Measurements from ENCODE around the gene TLDC2.

The TLDC2 gene

GRCh38 chr20:36850759-36851158 is 25.2 kb upstream of the TLDC2 start:
- DNase-seq (ENCODE audit: extremely low spot score) = no peak
- CTCF ChIA-PET = no interaction called here
- TF ChIP-seq PKNOX1 (IDR thresholded peaks at IDR 0.05) = no peak
- no peak for TF ChIP-seq FOXM1 (IDR thresholded peaks at IDR 0.05; ENCODE audit: borderline replicate concordance)
- no peak for TF ChIP-seq FOXA1 (IDR thresholded peaks at IDR 0.05)
- TF ChIP-seq L3MBTL2 (conservative IDR thresholded peaks at IDR 0.05) = no peak
- POLR2A ChIA-PET = no interaction called here

- DNase-seq (ENCODE audit: extremely low spot score) = no peak
- TF ChIP-seq TARDBP (IDR thresholded peaks at IDR 0.05) = no peak
- no peak for TF ChIP-seq L3MBTL2 (conservative IDR thresholded peaks at IDR 0.05)
- TF ChIP-seq CTBP1 (IDR thresholded peaks at IDR 0.05; ENCODE audit: borderline replicate concordance) = no peak
- TF ChIP-seq ZNF384 (IDR thresholded peaks at IDR 0.05) = no peak
- TF ChIP-seq HDGF (IDR thresholded peaks at IDR 0.05; ENCODE audit: borderline replicate concordance) = no peak
- no peak for TF ChIP-seq PKNOX1 (IDR thresholded peaks at IDR 0.05)
- no peak for TF ChIP-seq FOXM1 (IDR thresholded peaks at IDR 0.05; ENCODE audit: borderline replicate concordance)
- TF ChIP-seq BHLHE40 (IDR thresholded peaks at IDR 0.05; ENCODE audit: borderline replicate concordance) = no peak
- no peak for TF ChIP-seq FOXK2 (IDR thresholded peaks at IDR 0.05)
- TF ChIP-seq ELF4 (IDR thresholded peaks at IDR 0.05) = no peak
- no peak for TF ChIP-seq ARNT (IDR thresholded peaks at IDR 0.05)
- TF ChIP-seq FOXA1 (IDR thresholded peaks at IDR 0.05) = no peak
- no peak for TF ChIP-seq NFRKB (IDR thresholded peaks at IDR 0.05)
- POLR2A ChIA-PET = no interaction called here
- CTCF ChIA-PET = no interaction called here
Observed at GRCh38 chr20:36851490-36851889, 24.4 kb upstream of the TLDC2 start.

DNA sequence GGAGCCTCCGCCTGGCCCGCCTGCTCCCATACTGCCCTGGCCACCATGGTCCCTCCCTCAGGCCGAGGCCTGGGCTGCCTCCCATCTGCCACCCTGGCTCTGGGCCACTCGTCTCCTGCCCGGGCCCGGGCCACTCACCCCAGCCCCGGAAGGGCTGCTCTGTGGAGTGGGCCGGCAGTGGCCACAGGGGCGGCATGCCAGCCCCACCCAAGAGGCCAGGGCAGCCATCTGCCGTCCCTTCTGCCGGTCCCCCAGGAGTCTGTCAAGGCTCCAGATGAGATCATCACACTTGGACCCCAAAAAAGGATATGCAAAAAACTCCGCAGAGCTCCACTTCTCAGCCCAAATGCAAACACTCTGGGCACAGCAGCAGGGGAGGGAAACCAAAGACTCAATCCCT is 23.8 kb upstream of the TLDC2 start:
- no peak for TF ChIP-seq FOXK2 (IDR thresholded peaks at IDR 0.05)
- no peak for TF ChIP-seq BHLHE40 (IDR thresholded peaks at IDR 0.05; ENCODE audit: borderline replicate concordance)
- TF ChIP-seq FOXM1 (IDR thresholded peaks at IDR 0.05; ENCODE audit: borderline replicate concordance) = no peak
- no peak for TF ChIP-seq L3MBTL2 (conservative IDR thresholded peaks at IDR 0.05)
- no peak for TF ChIP-seq PKNOX1 (IDR thresholded peaks at IDR 0.05)
- TF ChIP-seq CTBP1 (IDR thresholded peaks at IDR 0.05; ENCODE audit: borderline replicate concordance) = no peak
- TF ChIP-seq HDGF (IDR thresholded peaks at IDR 0.05; ENCODE audit: borderline replicate concordance) = no peak
- TF ChIP-seq NFRKB (IDR thresholded peaks at IDR 0.05) = no peak
- no peak for TF ChIP-seq SUZ12 (IDR thresholded peaks at IDR 0.05)
- no peak for TF ChIP-seq ELF4 (IDR thresholded peaks at IDR 0.05)
- no peak for TF ChIP-seq ARNT (IDR thresholded peaks at IDR 0.05)
- no peak for TF ChIP-seq ZNF384 (IDR thresholded peaks at IDR 0.05)
- no peak for TF ChIP-seq LEF1 (IDR thresholded peaks at IDR 0.05; ENCODE audit: borderline replicate concordance)
- TF ChIP-seq FOXA1 (IDR thresholded peaks at IDR 0.05) = no peak
- DNase-seq (ENCODE audit: extremely low spot score) = no peak
- ChIA-PET CTCF (interaction anchor here (0.6 kb wide), 1 partner anchor 78 kb away, joined by 3 read pairs; the partner anchor contains the start of gene DSN1), POLR2A (interaction anchor here (0.8 kb wide), 1 partner anchor 10 kb away, joined by 3 read pairs; no protein-coding TSS in a partner anchor)

DNA sequence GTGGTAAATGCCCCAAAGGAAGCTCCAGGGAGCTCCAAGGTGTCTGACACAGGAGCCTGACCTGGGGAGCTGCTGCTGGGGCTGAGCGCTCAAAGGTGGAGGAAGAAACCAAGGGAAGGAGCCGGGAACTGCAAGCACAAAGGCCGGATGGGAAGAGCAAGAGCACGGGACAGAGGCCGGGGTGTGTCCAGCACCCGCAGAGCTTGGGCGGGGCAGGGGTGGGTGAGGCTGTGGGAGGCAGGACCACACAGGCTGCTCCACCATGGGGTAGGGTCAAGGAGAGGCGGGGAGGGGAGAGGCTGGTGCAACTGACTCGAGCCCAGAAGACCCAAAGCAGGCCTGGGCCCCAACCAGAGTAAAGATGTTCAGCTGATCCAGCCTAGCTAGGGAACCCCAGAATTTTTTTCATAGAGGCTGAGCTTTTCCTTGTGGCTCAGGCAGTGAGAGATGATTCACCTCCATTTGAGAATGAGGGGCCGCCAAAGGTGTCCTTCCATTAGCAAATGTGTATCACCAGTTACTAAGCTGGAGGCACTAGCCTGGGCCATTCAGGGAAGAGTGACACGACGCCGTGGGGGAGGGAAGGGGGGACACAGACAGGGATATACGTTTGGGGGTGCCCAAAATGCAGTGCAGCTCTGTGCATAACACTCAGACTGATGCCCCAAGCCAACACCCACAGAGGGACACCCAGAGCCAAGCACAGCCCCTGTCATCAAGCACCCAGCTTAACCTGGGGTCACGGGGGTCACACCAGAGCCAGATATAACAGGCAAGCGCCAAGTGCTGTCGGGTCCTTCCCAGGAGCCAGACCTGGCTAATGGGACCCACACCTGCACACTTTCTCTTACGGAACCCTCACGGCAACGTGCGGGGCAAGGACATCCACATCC is 21.3 kb upstream of the TLDC2 start:
- DNase-seq (ENCODE audit: extremely low spot score) = no peak
- TF ChIP-seq HDGF (IDR thresholded peaks at IDR 0.05; ENCODE audit: borderline replicate concordance) (no peak), SUZ12 (IDR thresholded peaks at IDR 0.05) (no peak), ARNT (IDR thresholded peaks at IDR 0.05) (no peak), PKNOX1 (IDR thresholded peaks at IDR 0.05) (no peak), FOXK2 (IDR thresholded peaks at IDR 0.05) (no peak), LEF1 (IDR thresholded peaks at IDR 0.05; ENCODE audit: borderline replicate concordance) (no peak), ZNF384 (IDR thresholded peaks at IDR 0.05) (no peak), ELF4 (IDR thresholded peaks at IDR 0.05) (no peak), L3MBTL2 (conservative IDR thresholded peaks at IDR 0.05) (no peak), NFRKB (IDR thresholded peaks at IDR 0.05) (no peak), TARDBP (IDR thresholded peaks at IDR 0.05) (no peak), FOXA1 (IDR thresholded peaks at IDR 0.05) (no peak), SP1 (IDR thresholded peaks at IDR 0.05) (no peak), BHLHE40 (IDR thresholded peaks at IDR 0.05; ENCODE audit: borderline replicate concordance) (no peak), FOXM1 (IDR thresholded peaks at IDR 0.05; ENCODE audit: borderline replicate concordance) (no peak)
- POLR2A ChIA-PET = interaction anchor here (0.9 kb wide), 2 partner anchors 18 to 19 kb away, joined by 3 read pairs; no protein-coding TSS in a partner anchor
- CTCF ChIA-PET = interaction anchor here (0.6 to 0.9 kb wide), 2 partner anchors 12 to 18 kb away, joined by 3 to 5 read pairs; no protein-coding TSS in a partner anchor

DNA sequence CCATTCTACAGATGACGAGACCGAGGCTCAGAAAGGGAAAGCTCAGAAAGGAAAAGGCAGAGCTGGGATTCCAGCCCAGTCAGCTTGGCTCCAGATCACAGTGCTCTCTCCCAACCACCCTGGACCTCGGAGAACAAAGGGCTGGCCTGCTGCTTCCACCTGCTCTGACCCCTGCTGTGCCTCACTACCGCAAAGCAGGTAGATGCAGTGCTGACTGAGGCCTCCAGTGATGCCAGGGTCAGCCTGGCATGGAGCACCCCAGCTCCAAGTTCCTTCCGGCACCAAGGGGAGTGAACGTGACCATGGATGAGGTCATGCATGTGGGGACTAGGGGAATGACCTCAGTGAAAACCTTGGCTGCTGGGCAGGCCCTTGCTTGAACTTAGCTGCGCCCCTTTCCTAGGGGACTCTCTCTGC is 20.7 kb upstream of the TLDC2 start:
- TF ChIP-seq SP1 (IDR thresholded peaks at IDR 0.05) = no peak
- TF ChIP-seq CTBP1 (IDR thresholded peaks at IDR 0.05; ENCODE audit: borderline replicate concordance) = no peak
- no peak for TF ChIP-seq LEF1 (IDR thresholded peaks at IDR 0.05; ENCODE audit: borderline replicate concordance)
- ChIA-PET POLR2A (interaction anchor here (0.5 to 0.9 kb wide), 2 partner anchors 18 to 84 kb away, joined by 3 read pairs; no protein-coding TSS in a partner anchor), CTCF (interaction anchor here (0.9 kb wide), 1 partner anchor 19 kb away, joined by 5 read pairs; no protein-coding TSS in a partner anchor)
- no peak for DNase-seq (ENCODE audit: extremely low spot score)
